GM19324 (cell line): Measurements from ENCODE around the gene COL5A2.

ENCODE experiments used
- ATAC-seq: cut with Tn5 transposase; IDR thresholded peaks from one replicate; pipeline ENCODE4 v1.9.1; 2021; ENCODE audit warnings: mild to moderate bottlenecking, moderate library complexity; ENCODE audit not compliant: unreplicated experiment, low FRiP score

The COL5A2 gene

GRCh38 chr2:189013031-189013430 lies 166.5 kb downstream of the COL5A2 start:
- no peak for ATAC-seq

- ATAC-seq, result no peak
These were observed 167.2 kb downstream of the COL5A2 start for GRCh38 chr2:189012351-189012750.

- no peak for ATAC-seq
These were observed 169.0 kb downstream of the COL5A2 start for GRCh38 chr2:189010536-189010935.

GRCh38 chr2:189008555-189009262 lies 170.9 kb downstream of the COL5A2 start:
- ATAC-seq, result no peak

DNA sequence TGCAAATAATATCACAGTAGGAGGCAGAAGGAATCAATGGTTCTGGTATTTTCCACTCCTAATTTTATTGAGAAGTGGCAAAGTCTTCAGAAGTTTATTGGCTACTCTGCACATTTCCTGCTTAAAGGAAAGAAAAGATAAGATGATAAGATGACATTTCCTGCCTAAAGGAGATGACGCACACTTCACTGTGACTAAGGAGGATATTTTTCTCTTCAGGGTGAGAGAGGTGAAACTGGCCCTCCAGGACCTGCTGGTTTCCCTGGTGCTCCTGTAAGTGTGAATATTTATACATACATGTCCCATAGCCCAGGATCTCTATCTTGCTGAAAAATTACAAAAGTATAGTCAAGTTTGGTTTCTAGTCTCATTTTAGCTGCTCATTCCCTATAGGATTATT lies 177.5 kb downstream of the COL5A2 start:
- no peak for ATAC-seq

DNA sequence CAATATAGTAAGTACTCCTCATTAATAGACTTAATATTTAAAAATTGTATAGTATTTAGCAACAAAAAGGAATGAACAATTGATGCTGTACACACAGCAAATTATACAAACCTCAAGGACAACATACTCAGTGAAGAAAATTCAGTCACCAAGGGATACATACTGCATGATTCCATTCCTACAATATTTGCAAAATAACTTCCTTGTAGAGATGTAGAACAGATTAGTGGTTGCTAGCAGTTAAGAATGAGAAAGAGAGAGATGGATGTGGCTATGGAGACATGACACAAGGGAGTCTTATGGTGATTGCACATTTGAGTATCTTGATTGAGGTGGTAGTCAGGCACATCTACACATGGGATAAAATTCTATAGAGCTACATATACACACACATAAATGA lies 179.3 kb downstream of the COL5A2 start:
- ATAC-seq, result no peak

GRCh38 chr2:188997263-188997662 lies 182.3 kb downstream of the COL5A2 start:
- ATAC-seq, result no peak

DNA sequence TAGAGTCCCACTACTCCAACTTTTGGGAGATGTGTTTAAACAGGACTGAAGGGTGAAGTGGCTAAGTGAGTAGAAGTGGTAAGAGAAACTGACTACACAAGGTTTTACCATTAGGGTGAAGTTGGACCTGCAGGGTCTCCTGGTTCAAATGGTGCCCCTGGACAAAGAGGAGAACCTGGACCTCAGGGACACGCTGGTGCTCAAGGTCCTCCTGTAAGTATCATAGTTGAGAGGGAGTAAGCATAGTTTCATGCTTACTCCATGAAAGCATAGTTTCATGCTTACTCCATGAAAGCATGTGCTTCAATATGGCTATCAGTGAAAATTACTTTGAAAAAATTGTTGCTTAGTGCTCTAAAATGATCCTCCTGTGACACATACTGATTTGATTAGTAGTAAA lies 186.3 kb downstream of the COL5A2 start:
- ATAC-seq, result no peak

GRCh38 chr2:188986839-188987238 lies 192.7 kb downstream of the COL5A2 start:
- ATAC-seq, result no peak

- no peak for ATAC-seq
These were observed 194.9 kb downstream of the COL5A2 start for GRCh38 chr2:188984680-188985079.

DNA sequence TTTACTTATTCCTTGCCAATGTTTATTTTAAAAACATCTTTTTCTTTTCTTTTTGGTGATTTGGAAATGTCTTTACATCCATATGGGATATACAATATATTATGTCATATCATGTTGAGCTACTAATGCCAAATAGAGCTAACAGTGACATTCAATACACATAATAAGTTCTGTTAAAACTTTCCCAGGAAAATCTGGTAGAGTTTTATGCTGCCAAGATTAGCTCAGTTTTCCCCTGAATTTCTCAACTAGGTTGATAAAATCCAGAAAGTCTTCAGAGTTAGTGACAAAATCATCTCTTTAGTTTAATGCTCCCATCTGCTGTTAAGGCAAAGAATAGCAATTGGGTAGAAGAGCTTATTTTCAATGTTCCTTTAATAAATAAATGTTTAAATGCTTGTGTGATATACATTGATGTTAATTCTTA lies 195.5 kb downstream of the COL5A2 start:
- no peak for ATAC-seq

- no peak for ATAC-seq
These were observed 196.0 kb downstream of the COL5A2 start for GRCh38 chr2:188983427-188984064.
